Neural progenitor cell (in vitro differentiated cells): Measurements from ENCODE around the gene CEP44.

Experiments used
- EZH2 ChIP-seq: fragments of 200-600 bp; sonication (generic); IDR thresholded peaks from 2 replicates; pipeline ENCODE4 v1.6.1; 2017; ENCODE audit warnings: antibody characterized with exemption, mild to moderate bottlenecking, moderate library complexity
- EZH2phosphoT487 ChIP-seq: fragments of 200-600 bp; sonication (generic); IDR thresholded peaks from 2 replicates; pipeline ENCODE4 v1.6.1; 2017; ENCODE audit warnings: antibody characterized with exemption
- TF ChIP-seq, protein P1 (sequence below): fragments of 200-600 bp; sonication (generic); IDR thresholded peaks from 2 replicates; pipeline ENCODE4 v1.5.1; 2017; ENCODE audit warnings: antibody characterized with exemption, mild to moderate bottlenecking

DNA sequence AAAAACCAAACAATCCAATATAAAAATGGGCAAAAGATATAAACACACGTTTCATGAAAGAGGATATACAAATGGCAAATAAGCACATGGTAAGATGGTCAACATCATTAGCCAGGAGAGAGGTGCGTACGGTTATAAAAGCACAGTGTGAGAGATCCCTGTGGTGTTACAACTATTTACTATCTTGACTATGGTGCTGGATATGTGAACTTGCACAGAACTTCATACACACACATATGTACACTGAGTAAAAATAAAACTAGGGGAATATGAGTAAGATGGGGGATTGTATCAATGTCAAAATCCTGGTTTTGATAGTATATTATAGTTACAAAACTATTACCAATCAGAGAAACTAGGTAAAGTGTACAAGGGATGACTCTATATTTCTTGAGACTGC is 8.6 kb upstream of the CEP44 start:
- TF ChIP-seq, protein P1, sequence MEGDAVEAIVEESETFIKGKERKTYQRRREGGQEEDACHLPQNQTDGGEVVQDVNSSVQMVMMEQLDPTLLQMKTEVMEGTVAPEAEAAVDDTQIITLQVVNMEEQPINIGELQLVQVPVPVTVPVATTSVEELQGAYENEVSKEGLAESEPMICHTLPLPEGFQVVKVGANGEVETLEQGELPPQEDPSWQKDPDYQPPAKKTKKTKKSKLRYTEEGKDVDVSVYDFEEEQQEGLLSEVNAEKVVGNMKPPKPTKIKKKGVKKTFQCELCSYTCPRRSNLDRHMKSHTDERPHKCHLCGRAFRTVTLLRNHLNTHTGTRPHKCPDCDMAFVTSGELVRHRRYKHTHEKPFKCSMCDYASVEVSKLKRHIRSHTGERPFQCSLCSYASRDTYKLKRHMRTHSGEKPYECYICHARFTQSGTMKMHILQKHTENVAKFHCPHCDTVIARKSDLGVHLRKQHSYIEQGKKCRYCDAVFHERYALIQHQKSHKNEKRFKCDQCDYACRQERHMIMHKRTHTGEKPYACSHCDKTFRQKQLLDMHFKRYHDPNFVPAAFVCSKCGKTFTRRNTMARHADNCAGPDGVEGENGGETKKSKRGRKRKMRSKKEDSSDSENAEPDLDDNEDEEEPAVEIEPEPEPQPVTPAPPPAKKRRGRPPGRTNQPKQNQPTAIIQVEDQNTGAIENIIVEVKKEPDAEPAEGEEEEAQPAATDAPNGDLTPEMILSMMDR = no peak
- no peak for TF ChIP-seq EZH2
- no peak for TF ChIP-seq EZH2phosphoT487
